ENCODE measurements around the gene GABRR1. TPM values are rescaled to one million over a fixed set of nuclear protein-coding genes. Genes with fewer than 3 reads are reported as not detected.

GABRR1 gene
- total and polyA plus RNA-seq, 2 donors (not counting 3 experiments of a cell fraction or from before 2014, with no cell fraction given) = not detected

- dilution Hi-C loops (cut with MboI; ENCODE audit: extremely low pct_ligation_motif_present, low sequenced_read_pairs) = no loop called here
- ChIA-PET CTCF (no interaction called here), POLR2A (no interaction called here)
- no peaks in the 10 kb centered on the region for H3K9me1 ChIP-seq (replicated peaks; ENCODE audit: control insufficient read depth, extremely low read depth, insufficient read depth, low read length)
- no peak overlapping the region for H2AFZ ChIP-seq (ENCODE audit: low read depth, low read length)
- H3K79me2 ChIP-seq (ENCODE audit: control insufficient read depth, insufficient read depth, low read length) = no peaks in the 10 kb centered on the region
- H3K36me3 ChIP-seq (ENCODE audit: control insufficient read depth in 2 of 2, extremely low read depth in 1 of 2, insufficient read depth in 2 of 2, low read length in 2 of 2) = no peaks in the 10 kb centered on the region
- peaks cover 0 to 4% of the 10 kb centered on the region in 2 experiments for H3K27me3 ChIP-seq (ENCODE audit: control insufficient read depth in 2 of 2, insufficient read depth in 2 of 2, low read length in 2 of 2)
- BruUV-seq (replicated peaks) = no TSS peak
- intact Hi-C loops (cut with micrococcal nuclease) = no loop called here
- no peak for TF ChIP-seq GATA2 (IDR thresholded peaks at IDR 0.05; ENCODE audit: insufficient read depth, insufficient read length, low read depth, low read length)
- no peak for TF ChIP-seq FOS (IDR thresholded peaks at IDR 0.05; ENCODE audit: borderline replicate concordance, insufficient read depth, low read length)
- no peak for TF ChIP-seq MYC (IDR thresholded peaks at IDR 0.05; ENCODE audit: low read depth, low read length)
- TF ChIP-seq POLR2A (IDR thresholded peaks at IDR 0.05; ENCODE audit: low read depth, low read length) = no peak
- TF ChIP-seq, protein P1, sequence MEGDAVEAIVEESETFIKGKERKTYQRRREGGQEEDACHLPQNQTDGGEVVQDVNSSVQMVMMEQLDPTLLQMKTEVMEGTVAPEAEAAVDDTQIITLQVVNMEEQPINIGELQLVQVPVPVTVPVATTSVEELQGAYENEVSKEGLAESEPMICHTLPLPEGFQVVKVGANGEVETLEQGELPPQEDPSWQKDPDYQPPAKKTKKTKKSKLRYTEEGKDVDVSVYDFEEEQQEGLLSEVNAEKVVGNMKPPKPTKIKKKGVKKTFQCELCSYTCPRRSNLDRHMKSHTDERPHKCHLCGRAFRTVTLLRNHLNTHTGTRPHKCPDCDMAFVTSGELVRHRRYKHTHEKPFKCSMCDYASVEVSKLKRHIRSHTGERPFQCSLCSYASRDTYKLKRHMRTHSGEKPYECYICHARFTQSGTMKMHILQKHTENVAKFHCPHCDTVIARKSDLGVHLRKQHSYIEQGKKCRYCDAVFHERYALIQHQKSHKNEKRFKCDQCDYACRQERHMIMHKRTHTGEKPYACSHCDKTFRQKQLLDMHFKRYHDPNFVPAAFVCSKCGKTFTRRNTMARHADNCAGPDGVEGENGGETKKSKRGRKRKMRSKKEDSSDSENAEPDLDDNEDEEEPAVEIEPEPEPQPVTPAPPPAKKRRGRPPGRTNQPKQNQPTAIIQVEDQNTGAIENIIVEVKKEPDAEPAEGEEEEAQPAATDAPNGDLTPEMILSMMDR (IDR thresholded peaks at IDR 0.05; ENCODE audit: extremely low read depth in 1 of 2, insufficient read depth in 1 of 2, low read depth in 1 of 2, low read length in 2 of 2) = no peak
- TF ChIP-seq POLR2AphosphoS5 (IDR thresholded peaks at IDR 0.05; ENCODE audit: insufficient read depth, low read depth, low read length) = no peak
- TF ChIP-seq EZH2 (IDR thresholded peaks at IDR 0.05; ENCODE audit: borderline replicate concordance, low read depth, low read length, severe bottlenecking) = no peak
- H3K4me2 ChIP-seq (ENCODE audit: insufficient read depth, low read length) = no peak overlapping the region
- DNase-seq (ENCODE audit: low read depth, low spot score) = no peak
- FAIRE-seq = no peak
- H3K27ac ChIP-seq (ENCODE audit: insufficient read depth, low read depth, low read length) = no peak overlapping the region
- H3K4me1 ChIP-seq (ENCODE audit: control insufficient read depth, extremely low read depth, insufficient read depth, low read length) = no peaks in the 10 kb centered on the region
- H4K20me1 ChIP-seq (replicated peaks; ENCODE audit: control insufficient read depth, extremely low read depth, insufficient read depth, low read length) = no peaks in the 10 kb centered on the region
- H3K9me3 ChIP-seq (replicated peaks; ENCODE audit: control insufficient read depth, insufficient read depth, low read length) = no peaks in the 10 kb centered on the region
- H3K9ac ChIP-seq (replicated peaks; ENCODE audit: extremely low read depth, insufficient read depth, low read length) = no peak overlapping the region
- no peak overlapping the region for H3K4me3 ChIP-seq (replicated peaks in 1 of 3; ENCODE audit: insufficient read depth in 1 of 3, low read depth in 1 of 3, low read length in 3 of 3)
Measured at GRCh38 chr6:89134723-89135122, 82.4 kb downstream of the GABRR1 start.

Measured in endothelial cell of umbilical vein (primary cell).